HG02623 (cell line): ENCODE measurements around the gene KBTBD8.

ENCODE experiments used
- ATAC-seq: cut with Tn5 transposase; IDR thresholded peaks from one replicate; pipeline ENCODE4 v1.9.1; 2021; ENCODE audit warnings: moderate library complexity; ENCODE audit not compliant: unreplicated experiment

Gene KBTBD8

GRCh38 chr3:67031986-67032385 lies 33.9 kb downstream of the KBTBD8 start:
- no peak for ATAC-seq

DNA sequence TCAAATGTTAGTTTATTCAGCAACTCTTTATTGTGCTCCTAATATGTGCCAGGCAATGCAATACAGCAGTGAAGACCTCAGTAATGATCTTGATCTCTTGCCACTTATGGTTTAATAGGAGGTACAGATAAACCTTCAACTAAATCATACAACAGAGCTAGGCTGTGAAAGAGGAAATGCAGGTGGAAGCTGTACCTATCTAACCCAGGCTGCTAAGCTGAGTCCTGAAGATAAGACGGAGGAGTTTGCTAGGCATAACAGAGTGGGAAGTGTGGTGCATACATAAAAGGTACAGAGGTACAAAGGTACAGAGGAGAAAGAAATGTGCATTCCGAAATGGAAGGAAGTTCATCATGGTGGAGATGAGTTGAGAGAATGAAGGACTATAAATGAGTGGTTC lies 35.0 kb downstream of the KBTBD8 start:
- no peak for ATAC-seq

GRCh38 chr3:67034371-67034770 lies 36.3 kb downstream of the KBTBD8 start:
- ATAC-seq, result no peak

DNA sequence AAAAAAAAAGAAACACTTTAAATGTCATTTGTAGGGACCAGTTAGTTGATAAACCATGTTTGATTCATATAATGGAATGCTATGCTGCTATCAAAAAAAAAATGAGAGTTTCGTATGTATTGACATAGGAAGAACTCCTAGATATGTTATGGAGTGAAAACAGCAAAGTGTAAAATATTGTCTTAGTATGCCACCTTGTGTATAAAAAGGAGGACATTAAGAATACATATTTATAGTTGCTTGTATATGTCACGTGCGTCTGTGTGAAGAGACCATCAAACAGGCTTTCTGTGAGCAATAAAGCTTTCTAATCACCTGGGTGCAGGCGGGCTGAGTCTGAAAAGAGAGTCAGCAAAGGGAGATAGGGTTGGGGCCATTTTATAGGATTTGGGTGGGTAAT lies 39.5 kb downstream of the KBTBD8 start:
- ATAC-seq, result no peak

DNA sequence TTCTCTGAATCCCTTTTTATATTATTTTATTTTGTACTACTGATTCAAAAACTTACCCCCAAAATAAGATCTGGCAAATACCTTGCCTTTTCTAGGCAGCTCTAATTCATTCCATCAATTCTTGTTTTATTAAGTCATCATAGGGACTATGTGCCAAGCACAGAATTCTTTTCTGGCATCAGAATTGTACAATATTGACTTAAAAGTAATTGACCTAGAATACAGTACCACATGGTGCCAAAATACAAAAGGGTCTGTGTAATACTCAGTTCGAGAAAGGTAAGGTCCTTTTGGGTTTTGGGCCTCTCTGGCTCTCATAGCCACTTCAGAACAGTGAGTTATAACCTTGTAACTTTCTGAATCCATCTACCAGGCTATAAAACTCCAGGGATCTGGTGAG lies 46.2 kb downstream of the KBTBD8 start:
- ATAC-seq, result no peak

- no peak for ATAC-seq
These were observed 46.8 kb downstream of the KBTBD8 start for GRCh38 chr3:67044955-67045354.

- no peak for ATAC-seq
These were observed 47.8 kb downstream of the KBTBD8 start for GRCh38 chr3:67045711-67046465.

DNA sequence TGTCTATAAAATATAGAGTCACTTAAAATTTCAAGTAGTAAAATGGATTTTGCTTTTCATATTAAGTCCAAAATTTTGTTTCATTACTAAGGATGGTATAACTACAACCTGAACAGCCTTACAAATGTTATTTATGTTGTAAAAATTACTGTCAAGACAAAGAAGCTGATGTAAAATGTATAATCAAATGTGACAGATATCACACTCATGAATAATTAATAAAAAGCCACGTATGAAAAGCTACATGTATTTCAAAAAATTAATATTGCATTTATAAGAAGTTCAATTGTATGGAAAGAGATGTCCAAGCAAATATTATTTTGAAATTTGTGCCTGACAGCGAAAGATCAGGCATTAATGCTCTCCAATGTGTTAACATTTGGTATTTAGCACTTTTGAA lies 48.9 kb downstream of the KBTBD8 start:
- no peak for ATAC-seq

DNA sequence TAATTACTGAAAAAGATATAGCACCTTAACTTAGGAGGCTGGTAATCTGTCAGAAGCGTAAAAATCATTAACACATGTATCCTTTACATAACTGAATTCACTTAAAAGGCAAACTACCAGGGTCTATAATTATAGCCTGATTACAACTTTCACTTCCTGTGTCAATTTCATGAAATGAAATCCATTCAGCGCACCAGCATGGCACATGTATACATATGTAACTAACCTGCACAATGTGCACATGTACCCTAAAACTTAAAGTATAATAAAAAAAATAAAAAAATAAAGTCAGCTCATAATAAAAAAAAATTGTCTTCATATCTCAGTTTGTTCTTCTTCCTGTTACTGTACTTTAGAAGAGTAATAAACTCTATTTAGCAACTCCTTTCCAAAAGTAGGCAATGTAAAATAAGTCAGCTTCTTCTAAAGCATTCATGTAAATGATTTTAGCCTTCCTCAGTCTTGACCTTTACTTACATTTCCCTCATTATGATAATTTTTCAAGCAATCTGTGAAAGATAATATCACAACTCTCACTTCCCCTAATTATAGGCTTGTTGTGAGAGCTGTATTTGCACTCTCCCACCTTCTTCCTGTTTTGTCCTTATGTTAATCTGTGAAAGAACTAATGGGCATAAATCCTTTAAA lies 50.1 kb downstream of the KBTBD8 start:
- peak; percentile 93 for ATAC-seq

- ATAC-seq, result peak; percentile 54
These were observed 50.6 kb downstream of the KBTBD8 start for GRCh38 chr3:67048715-67049074.

GRCh38 chr3:67059443-67059842 lies 61.3 kb downstream of the KBTBD8 start:
- no peak for ATAC-seq
